Neural progenitor cell (in vitro differentiated cells): ENCODE data around the gene IKBIP. TPM values are rescaled to one million over a fixed set of nuclear protein-coding genes. Genes with fewer than 3 reads are reported as not detected.
A peak's percentile ranks its signal among the peaks of the same experiment; 100 is the strongest.
"Not testable (repeated sequence)": the region's sequence is repeated elsewhere in the genome, so short reads cannot be mapped to it uniquely, and the experiment has no call there.

Experiments used
- DNase-seq: peaks from one replicate; pipeline ENCODE4 v3.0.0-alpha.2; 2016; ENCODE audit warnings: low spot score
- H2AFZ ChIP-seq: fragments of 200-600 bp; sonication (generic); replicated peaks from 2 replicates; pipeline ENCODE4 v1.6.1; 2016; ENCODE audit warnings: antibody characterized with exemption
- H3F3A ChIP-seq: fragments of 200-600 bp; sonication (generic); 2 replicates; pipeline ENCODE4 v1.6.1; 2016; ENCODE audit warnings: antibody characterized with exemption, low read depth
- H3K27ac ChIP-seq: fragments of 200-600 bp; sonication (generic); 2 replicates; pipeline ENCODE4 v1.5.1; 2016; ENCODE audit warnings: mild to moderate bottlenecking
- H3K27me3 ChIP-seq: fragments of 200-600 bp; sonication (generic); 2 replicates; pipeline ENCODE4 v1.6.1; 2016; ENCODE audit warnings: mild to moderate bottlenecking, moderate library complexity
- H3K36me3 ChIP-seq: fragments of 200-600 bp; sonication (generic); 2 replicates; pipeline ENCODE4 v1.5.1; 2016
- H3K4me1 ChIP-seq: fragments of 200-600 bp; sonication (generic); 2 replicates; pipeline ENCODE4 v1.6.1; 2016; ENCODE audit warnings: mixed run types
- H3K4me2 ChIP-seq: fragments of 200-600 bp; sonication (generic); 2 replicates; pipeline ENCODE4 v1.6.1; 2016
- H3K4me3 ChIP-seq: fragments of 200-600 bp; sonication (generic); 2 replicates; pipeline ENCODE4 v1.5.1; 2016
- H3K79me2 ChIP-seq: fragments of 200-600 bp; sonication (generic); 2 replicates; pipeline ENCODE4 v1.6.1; 2016; ENCODE audit warnings: low read depth
- H3K9ac ChIP-seq: fragments of 200-600 bp; sonication (generic); 2 replicates; pipeline ENCODE4 v1.6.1; 2016
- H3K9me3 ChIP-seq: fragments of 200-600 bp; sonication (generic); 2 replicates; pipeline ENCODE4 v1.5.1; 2016; ENCODE audit warnings: low read depth
- H4K20me1 ChIP-seq: fragments of 200-600 bp; sonication (generic); 2 replicates; pipeline ENCODE4 v1.6.1; 2016; ENCODE audit warnings: low read depth
- H3K27ac Mint-ChIP-seq: 3 replicates; pipeline ENCODE4 v1.8.0; 2021; ENCODE audit warnings: mixed read lengths
- H3K27me3 Mint-ChIP-seq: 2 replicates; pipeline ENCODE4 v1.8.0; 2022; ENCODE audit warnings: low read depth, mild to moderate bottlenecking, inconsistent platforms, moderate library complexity, mixed read lengths; ENCODE audit not compliant: insufficient read depth
- H3K36me3 Mint-ChIP-seq: 3 replicates; pipeline ENCODE4 v1.8.0; 2021; ENCODE audit warnings: mixed read lengths
- H3K4me1 Mint-ChIP-seq: 3 replicates; pipeline ENCODE4 v1.8.0; 2021; ENCODE audit warnings: mixed read lengths
- H3K4me3 Mint-ChIP-seq: 3 replicates; pipeline ENCODE4 v1.8.0; 2021; ENCODE audit warnings: mild to moderate bottlenecking, moderate library complexity, mixed read lengths
- H3K9me3 Mint-ChIP-seq: 3 replicates; pipeline ENCODE4 v1.8.0; 2020; ENCODE audit warnings: mixed read lengths
- EZH2 ChIP-seq: fragments of 200-600 bp; sonication (generic); IDR thresholded peaks from 2 replicates; pipeline ENCODE4 v1.6.1; 2017; ENCODE audit warnings: antibody characterized with exemption, mild to moderate bottlenecking, moderate library complexity
- EZH2phosphoT487 ChIP-seq: fragments of 200-600 bp; sonication (generic); IDR thresholded peaks from 2 replicates; pipeline ENCODE4 v1.6.1; 2017; ENCODE audit warnings: antibody characterized with exemption
- small RNA-seq: library from RNA; depleted of rRNA; stranded (forward); fragments of <200 nt; gene quantifications from one replicate; pipeline ENCODE3, GENCODE V24; 2015
- total RNA-seq: library from RNA; depleted of rRNA; stranded (reverse); fragments of >200 nt; gene quantifications from 2 replicates; pipeline ENCODE4 v1.2.3, GENCODE V29; 2015; ENCODE audit warnings: low replicate concordance
- TF ChIP-seq, protein P1 (sequence below): fragments of 200-600 bp; sonication (generic); IDR thresholded peaks from 2 replicates; pipeline ENCODE4 v1.5.1; 2017; ENCODE audit warnings: antibody characterized with exemption, mild to moderate bottlenecking

The IKBIP gene
- total RNA-seq, 1 donor from 2014 or later = 51.6 TPM

DNA sequence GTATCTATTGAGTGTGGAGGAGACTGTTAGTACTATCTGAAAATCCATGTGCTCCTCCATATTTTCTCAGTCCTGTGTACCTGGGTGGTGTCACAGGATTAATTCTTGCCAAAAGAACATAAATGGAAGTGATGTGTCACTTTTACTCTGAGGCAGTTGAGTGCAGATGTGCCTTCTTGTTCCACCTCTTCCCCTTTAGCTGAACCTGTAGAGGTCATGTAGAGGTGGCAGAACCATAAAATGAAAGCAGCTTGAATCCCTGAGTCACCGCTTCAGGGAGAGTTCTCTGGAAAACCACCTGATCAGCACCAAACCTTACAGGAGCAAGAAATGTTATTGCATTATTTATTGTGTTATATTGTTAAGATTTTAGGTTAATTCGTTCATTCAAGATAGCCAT, 65.8 kb downstream of the IKBIP start:
- Histone ChIP-seq H3K4me2 (no peak overlapping the region), H3K9me3 (no peaks in the 10 kb centered on the region), H3K4me3 (no peak overlapping the region), H4K20me1 (no peaks in the 10 kb centered on the region), H3K36me3 (no peaks in the 10 kb centered on the region), H3F3A (no peaks in the 10 kb centered on the region), H2AFZ (no peak overlapping the region), H3K27ac (no peak overlapping the region), H3K9ac (no peak overlapping the region), H3K27me3 (no peaks in the 10 kb centered on the region), H3K4me1 (no peaks in the 10 kb centered on the region), H3K79me2 (no peaks in the 10 kb centered on the region)
- no peaks in the 10 kb centered on the region for H3K9me3 Mint-ChIP-seq
- no peaks in the 10 kb centered on the region for H3K36me3 Mint-ChIP-seq
- no peaks in the 10 kb centered on the region for H3K4me1 Mint-ChIP-seq
- H3K27me3 Mint-ChIP-seq = no peaks in the 10 kb centered on the region
- H3K27ac Mint-ChIP-seq = no peak overlapping the region
- no peak overlapping the region for H3K4me3 Mint-ChIP-seq
- no peak for DNase-seq
- TF ChIP-seq, protein P1, sequence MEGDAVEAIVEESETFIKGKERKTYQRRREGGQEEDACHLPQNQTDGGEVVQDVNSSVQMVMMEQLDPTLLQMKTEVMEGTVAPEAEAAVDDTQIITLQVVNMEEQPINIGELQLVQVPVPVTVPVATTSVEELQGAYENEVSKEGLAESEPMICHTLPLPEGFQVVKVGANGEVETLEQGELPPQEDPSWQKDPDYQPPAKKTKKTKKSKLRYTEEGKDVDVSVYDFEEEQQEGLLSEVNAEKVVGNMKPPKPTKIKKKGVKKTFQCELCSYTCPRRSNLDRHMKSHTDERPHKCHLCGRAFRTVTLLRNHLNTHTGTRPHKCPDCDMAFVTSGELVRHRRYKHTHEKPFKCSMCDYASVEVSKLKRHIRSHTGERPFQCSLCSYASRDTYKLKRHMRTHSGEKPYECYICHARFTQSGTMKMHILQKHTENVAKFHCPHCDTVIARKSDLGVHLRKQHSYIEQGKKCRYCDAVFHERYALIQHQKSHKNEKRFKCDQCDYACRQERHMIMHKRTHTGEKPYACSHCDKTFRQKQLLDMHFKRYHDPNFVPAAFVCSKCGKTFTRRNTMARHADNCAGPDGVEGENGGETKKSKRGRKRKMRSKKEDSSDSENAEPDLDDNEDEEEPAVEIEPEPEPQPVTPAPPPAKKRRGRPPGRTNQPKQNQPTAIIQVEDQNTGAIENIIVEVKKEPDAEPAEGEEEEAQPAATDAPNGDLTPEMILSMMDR = no peak
- TF ChIP-seq EZH2 (no peak), EZH2phosphoT487 (no peak)

DNA sequence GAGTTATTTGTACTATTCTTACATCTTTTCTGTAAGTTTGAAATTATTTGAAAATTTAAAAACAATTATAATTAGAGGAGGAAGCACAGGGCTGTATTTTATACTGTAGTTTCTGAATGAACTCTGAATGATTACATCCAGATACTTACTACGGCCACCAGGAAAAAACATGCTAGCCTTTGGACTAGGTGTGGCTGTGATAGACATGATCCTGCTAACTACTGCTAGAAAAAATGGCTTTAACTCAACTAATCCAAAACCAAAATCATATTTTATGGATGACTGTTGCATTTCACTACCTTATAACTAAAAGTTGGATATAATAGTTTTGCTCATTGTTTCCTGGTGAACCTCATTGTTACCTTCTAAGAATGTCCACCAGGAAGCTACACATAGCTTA, 66.2 kb downstream of the IKBIP start:
- Mint-ChIP-seq H3K27me3 (no peaks in the 10 kb centered on the region), H3K27ac (no peak overlapping the region), H3K4me1 (no peaks in the 10 kb centered on the region), H3K9me3 (no peaks in the 10 kb centered on the region), H3K4me3 (no peak overlapping the region), H3K36me3 (no peaks in the 10 kb centered on the region)
- H3K4me1 ChIP-seq = no peaks in the 10 kb centered on the region
- no peak overlapping the region for H2AFZ ChIP-seq
- no peaks in the 10 kb centered on the region for H3K27me3 ChIP-seq
- no peak overlapping the region for H3K4me3 ChIP-seq
- TF ChIP-seq EZH2 (no peak), EZH2phosphoT487 (no peak)
- TF ChIP-seq, protein P1 = no peak
- no peaks in the 10 kb centered on the region for H3K9me3 ChIP-seq
- no peaks in the 10 kb centered on the region for H3F3A ChIP-seq
- no peaks in the 10 kb centered on the region for H3K79me2 ChIP-seq
- H4K20me1 ChIP-seq = no peaks in the 10 kb centered on the region
- no peak for DNase-seq
- H3K9ac ChIP-seq = no peak overlapping the region
- no peak overlapping the region for H3K27ac ChIP-seq
- H3K4me2 ChIP-seq = no peak overlapping the region
- H3K36me3 ChIP-seq = no peaks in the 10 kb centered on the region

- H3K27ac Mint-ChIP-seq, H3K4me3 Mint-ChIP-seq, H3K4me2 ChIP-seq, H4K20me1 ChIP-seq, H3K27me3 ChIP-seq, H3K36me3 ChIP-seq, H3K27me3 Mint-ChIP-seq, H3K9ac ChIP-seq, H3K36me3 Mint-ChIP-seq, H3K27ac ChIP-seq, H3K79me2 ChIP-seq, H3K9me3 ChIP-seq, H3F3A ChIP-seq, H3K4me3 ChIP-seq, DNase-seq, H3K4me1 ChIP-seq, H3K9me3 Mint-ChIP-seq, H3K4me1 Mint-ChIP-seq, H2AFZ ChIP-seq: not testable (repeated sequence)
Observed at GRCh38 chr12:98576795-98577194, 67.8 kb downstream of the IKBIP start.

DNA sequence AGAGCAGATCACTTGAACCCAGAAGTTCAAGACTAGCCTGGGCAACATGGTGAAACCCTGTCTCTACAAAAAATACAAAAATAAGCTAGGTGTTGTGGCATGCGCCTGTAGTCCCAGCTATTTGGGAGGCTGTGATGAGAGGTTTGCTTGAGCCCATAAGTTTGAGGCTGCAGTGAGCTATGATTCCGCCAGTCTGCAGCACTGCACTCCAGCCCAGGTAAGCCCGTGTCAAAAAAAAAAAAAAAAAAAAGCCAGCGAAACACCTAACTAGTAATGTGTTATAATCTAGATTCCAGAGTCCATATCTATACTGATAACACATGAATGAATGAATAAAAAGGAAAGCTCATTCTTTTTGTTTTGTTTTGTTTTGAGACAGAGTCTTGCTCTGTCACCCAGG, 69.6 kb downstream of the IKBIP start:
- H3K4me1 ChIP-seq = no peaks in the 10 kb centered on the region

More for the DNA sequence above, 69.6 kb downstream of the IKBIP start:
- no peaks in the 10 kb centered on the region for H3K4me1 Mint-ChIP-seq
- DNase-seq = no peak
- H3K27me3 ChIP-seq = no peaks in the 10 kb centered on the region
- no peaks in the 10 kb centered on the region for H3K36me3 ChIP-seq
- no peak overlapping the region for H3K9ac ChIP-seq
- H3K79me2 ChIP-seq = no peaks in the 10 kb centered on the region
- no peak overlapping the region for H3K27ac Mint-ChIP-seq
- TF ChIP-seq, protein P1 = no peak
- no peak for TF ChIP-seq EZH2
- H3K27me3 Mint-ChIP-seq = peaks cover 2% of the 10 kb centered on the region
- H3F3A ChIP-seq = no peaks in the 10 kb centered on the region
- H3K4me3 ChIP-seq = no peak overlapping the region
- H4K20me1 ChIP-seq = no peaks in the 10 kb centered on the region
- no peak overlapping the region for H3K4me2 ChIP-seq
- H3K4me3 Mint-ChIP-seq = no peak overlapping the region
- H3K9me3 ChIP-seq = no peaks in the 10 kb centered on the region
- no peaks in the 10 kb centered on the region for H3K9me3 Mint-ChIP-seq
- H3K36me3 Mint-ChIP-seq = no peaks in the 10 kb centered on the region
- H3K27ac ChIP-seq = no peak overlapping the region
- no peak overlapping the region for H2AFZ ChIP-seq

Small RNAs within 50 kb of the gene (small RNA-seq; reads per million reads assigned to genes)
- gene SNORA53 = 17.0 reads per million, percentile 96 among the genes with 10 or more reads in this experiment

Other genes with a start within 250 kb of the IKBIP start
- 364 and 513 TPM in 2 replicates for gene TMPO, start 129.2 kb downstream of the IKBIP start, total RNA-seq
- gene SLC25A3, start 51.1 kb downstream of the IKBIP start, total RNA-seq = 956 and 1,100 TPM in 2 replicates
- gene APAF1, start 502 bp upstream of the IKBIP start, total RNA-seq = 43.2 and 69.1 TPM in 2 replicates